HL-60 (cell line): ENCODE measurements around the gene SLC46A1.

Experiments used
- GABPA ChIP-seq: IDR thresholded peaks from 2 replicates; pipeline ENCODE4 v1.6.1; 2012; ENCODE audit warnings: low read depth
- POLR2AphosphoS5 ChIP-seq: IDR thresholded peaks from 2 replicates; pipeline ENCODE4 v1.6.1; 2012; ENCODE audit warnings: low read depth
- REST ChIP-seq: IDR thresholded peaks from 2 replicates; pipeline ENCODE4 v1.6.1; 2012; ENCODE audit warnings: low read depth; ENCODE audit not compliant: insufficient replicate concordance
- SPI1 ChIP-seq: IDR thresholded peaks from 2 replicates; pipeline ENCODE4 v1.6.1; 2012; ENCODE audit warnings: low read depth, mild to moderate bottlenecking, borderline replicate concordance
- TF ChIP-seq, protein P1 (sequence below): IDR thresholded peaks from one replicate; pipeline ENCODE4 v1.5.1; 2011; ENCODE audit warnings: low read length, control low read depth, inconsistent platforms; ENCODE audit not compliant: insufficient read depth

GRCh38 chr17:28372945-28373274 is 33.1 kb downstream of the SLC46A1 start:
- no peak for TF ChIP-seq POLR2AphosphoS5
- TF ChIP-seq, protein P1, sequence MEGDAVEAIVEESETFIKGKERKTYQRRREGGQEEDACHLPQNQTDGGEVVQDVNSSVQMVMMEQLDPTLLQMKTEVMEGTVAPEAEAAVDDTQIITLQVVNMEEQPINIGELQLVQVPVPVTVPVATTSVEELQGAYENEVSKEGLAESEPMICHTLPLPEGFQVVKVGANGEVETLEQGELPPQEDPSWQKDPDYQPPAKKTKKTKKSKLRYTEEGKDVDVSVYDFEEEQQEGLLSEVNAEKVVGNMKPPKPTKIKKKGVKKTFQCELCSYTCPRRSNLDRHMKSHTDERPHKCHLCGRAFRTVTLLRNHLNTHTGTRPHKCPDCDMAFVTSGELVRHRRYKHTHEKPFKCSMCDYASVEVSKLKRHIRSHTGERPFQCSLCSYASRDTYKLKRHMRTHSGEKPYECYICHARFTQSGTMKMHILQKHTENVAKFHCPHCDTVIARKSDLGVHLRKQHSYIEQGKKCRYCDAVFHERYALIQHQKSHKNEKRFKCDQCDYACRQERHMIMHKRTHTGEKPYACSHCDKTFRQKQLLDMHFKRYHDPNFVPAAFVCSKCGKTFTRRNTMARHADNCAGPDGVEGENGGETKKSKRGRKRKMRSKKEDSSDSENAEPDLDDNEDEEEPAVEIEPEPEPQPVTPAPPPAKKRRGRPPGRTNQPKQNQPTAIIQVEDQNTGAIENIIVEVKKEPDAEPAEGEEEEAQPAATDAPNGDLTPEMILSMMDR = no peak
- TF ChIP-seq GABPA = no peak
- TF ChIP-seq SPI1 = no peak
- TF ChIP-seq REST = no peak
